Measurements from ENCODE around the gene CARD8.
A peak's percentile ranks its signal among the peaks of the same experiment; 100 is the strongest.
"Not testable (repeated sequence)": the region's sequence is repeated elsewhere in the genome, so short reads cannot be mapped to it uniquely, and the experiment has no call there.

The CARD8 gene

DNA sequence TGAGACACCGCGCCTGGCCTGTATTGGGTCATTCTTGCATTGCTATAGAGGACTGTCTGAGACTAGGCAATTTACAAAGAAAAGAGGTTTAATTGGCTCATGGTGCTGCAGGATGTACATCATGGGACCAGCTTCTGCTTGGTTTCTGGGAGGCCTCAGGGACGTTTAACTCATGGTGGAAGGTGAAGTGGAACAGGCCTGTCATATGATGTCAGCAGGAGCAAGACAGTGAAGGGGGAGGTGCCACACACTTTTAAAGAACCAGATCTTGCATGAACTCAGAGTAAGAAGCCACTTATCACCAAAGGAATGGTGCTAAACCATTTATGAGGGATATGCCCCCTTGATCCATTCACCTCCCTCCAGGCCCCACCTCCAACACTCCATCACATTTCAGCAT is 18.7 kb downstream of the CARD8 start:
- Histone ChIP-seq H2AFZ (ENCODE audit: low read depth, low read length) (no peak overlapping the region), H3K27ac (ENCODE audit: low read length) (no peak overlapping the region), H3K79me2 (ENCODE audit: insufficient read depth, low read length) (no peaks in the 10 kb centered on the region), H3K4me3 (ENCODE audit: low read depth in 1 of 2, low read length in 2 of 2) (no peak overlapping the region), H3K9ac (ENCODE audit: low read depth, low read length) (no peak overlapping the region), H3K4me1 (ENCODE audit: insufficient read depth, low read length) (no peaks in the 10 kb centered on the region), H3K9me3 (ENCODE audit: insufficient read depth, low read length, severe bottlenecking) (no peaks in the 10 kb centered on the region), H3K4me2 (ENCODE audit: insufficient read depth, low read length) (no peak overlapping the region), H3K36me3 (ENCODE audit: insufficient read depth, low read length) (peaks cover 72% of the 10 kb centered on the region), H4K20me1 (ENCODE audit: insufficient read depth, low read length) (no peaks in the 10 kb centered on the region), H3K27me3 (ENCODE audit: insufficient read depth, low read length, poor library complexity) (no peaks in the 10 kb centered on the region)
- no peak for ATAC-seq (ENCODE audit: insufficient read depth, low read depth)
- DNase-seq: no peak
- TF ChIP-seq, protein P1, sequence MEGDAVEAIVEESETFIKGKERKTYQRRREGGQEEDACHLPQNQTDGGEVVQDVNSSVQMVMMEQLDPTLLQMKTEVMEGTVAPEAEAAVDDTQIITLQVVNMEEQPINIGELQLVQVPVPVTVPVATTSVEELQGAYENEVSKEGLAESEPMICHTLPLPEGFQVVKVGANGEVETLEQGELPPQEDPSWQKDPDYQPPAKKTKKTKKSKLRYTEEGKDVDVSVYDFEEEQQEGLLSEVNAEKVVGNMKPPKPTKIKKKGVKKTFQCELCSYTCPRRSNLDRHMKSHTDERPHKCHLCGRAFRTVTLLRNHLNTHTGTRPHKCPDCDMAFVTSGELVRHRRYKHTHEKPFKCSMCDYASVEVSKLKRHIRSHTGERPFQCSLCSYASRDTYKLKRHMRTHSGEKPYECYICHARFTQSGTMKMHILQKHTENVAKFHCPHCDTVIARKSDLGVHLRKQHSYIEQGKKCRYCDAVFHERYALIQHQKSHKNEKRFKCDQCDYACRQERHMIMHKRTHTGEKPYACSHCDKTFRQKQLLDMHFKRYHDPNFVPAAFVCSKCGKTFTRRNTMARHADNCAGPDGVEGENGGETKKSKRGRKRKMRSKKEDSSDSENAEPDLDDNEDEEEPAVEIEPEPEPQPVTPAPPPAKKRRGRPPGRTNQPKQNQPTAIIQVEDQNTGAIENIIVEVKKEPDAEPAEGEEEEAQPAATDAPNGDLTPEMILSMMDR (IDR thresholded peaks at IDR 0.05; ENCODE audit: borderline replicate concordance, extremely low read depth, low read length, poor library complexity, severe bottlenecking): no peak
- TF ChIP-seq EZH2 (IDR thresholded peaks at IDR 0.05; ENCODE audit: borderline replicate concordance, low read depth, low read length, severe bottlenecking): no peak

GRCh38 chr19:48230555-48231129 is 25.1 kb downstream of the CARD8 start:
- Histone ChIP-seq H3K9ac (ENCODE audit: low read depth, low read length) (no peak overlapping the region), H2AFZ (ENCODE audit: low read depth, low read length) (no peak overlapping the region), H3K4me3 (ENCODE audit: low read depth in 1 of 2, low read length in 2 of 2) (no peak overlapping the region), H3K36me3 (ENCODE audit: insufficient read depth, low read length) (peaks cover 69% of the 10 kb centered on the region), H3K9me3 (ENCODE audit: insufficient read depth, low read length, severe bottlenecking) (no peaks in the 10 kb centered on the region), H3K4me1 (ENCODE audit: insufficient read depth, low read length) (no peaks in the 10 kb centered on the region), H3K27me3 (ENCODE audit: insufficient read depth, low read length, poor library complexity) (no peaks in the 10 kb centered on the region), H4K20me1 (ENCODE audit: insufficient read depth, low read length) (no peaks in the 10 kb centered on the region), H3K79me2 (ENCODE audit: insufficient read depth, low read length) (no peaks in the 10 kb centered on the region), H3K4me2 (ENCODE audit: insufficient read depth, low read length) (no peak overlapping the region), H3K27ac (ENCODE audit: low read length) (no peak overlapping the region)
- DNase-seq (peak; percentile 23), ATAC-seq (ENCODE audit: insufficient read depth, low read depth) (peak; percentile 33; the same call in 1 of the 3 replicates)
- no peak for TF ChIP-seq EZH2 (IDR thresholded peaks at IDR 0.05; ENCODE audit: borderline replicate concordance, low read depth, low read length, severe bottlenecking)

DNA sequence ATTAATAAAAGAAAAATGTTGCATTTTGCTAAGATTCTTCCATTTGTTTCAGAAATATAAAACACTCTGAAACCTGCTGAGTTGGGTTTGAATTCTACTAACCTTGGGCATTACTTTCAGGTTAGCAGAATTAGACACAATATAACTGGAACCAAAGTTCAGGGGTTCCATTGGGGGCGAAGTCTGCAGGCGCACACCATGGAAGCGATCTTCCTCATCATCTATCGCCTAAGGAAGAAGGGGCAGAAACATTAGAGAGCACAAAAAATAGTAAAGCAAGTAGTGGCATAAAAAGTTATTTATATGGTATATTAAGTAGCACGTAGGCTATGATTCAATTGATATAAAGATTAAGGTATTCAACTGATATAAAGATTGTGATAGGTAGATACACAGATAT is 34.1 kb downstream of the CARD8 start:
- no peak for ATAC-seq (ENCODE audit: insufficient read depth, low read depth)
- H3K4me2 ChIP-seq (ENCODE audit: insufficient read depth, low read length): no peak overlapping the region
- peaks cover 19% of the 10 kb centered on the region for H3K36me3 ChIP-seq (ENCODE audit: insufficient read depth, low read length)
- no peak overlapping the region for H3K27ac ChIP-seq (ENCODE audit: low read length)
- no peak overlapping the region for H3K9ac ChIP-seq (ENCODE audit: low read depth, low read length)
- H3K4me1 ChIP-seq (ENCODE audit: insufficient read depth, low read length): no peaks in the 10 kb centered on the region
- TF ChIP-seq, protein P1 (IDR thresholded peaks at IDR 0.05; ENCODE audit: borderline replicate concordance, extremely low read depth, low read length, poor library complexity, severe bottlenecking): no peak
- TF ChIP-seq EZH2 (IDR thresholded peaks at IDR 0.05; ENCODE audit: borderline replicate concordance, low read depth, low read length, severe bottlenecking): no peak
- no peaks in the 10 kb centered on the region for H3K27me3 ChIP-seq (ENCODE audit: insufficient read depth, low read length, poor library complexity)
- H4K20me1 ChIP-seq (ENCODE audit: insufficient read depth, low read length): no peaks in the 10 kb centered on the region
- no peaks in the 10 kb centered on the region for H3K79me2 ChIP-seq (ENCODE audit: insufficient read depth, low read length)
- H3K4me3 ChIP-seq (ENCODE audit: low read depth in 1 of 2, low read length in 2 of 2): no peak overlapping the region
- no peaks in the 10 kb centered on the region for H3K9me3 ChIP-seq (ENCODE audit: insufficient read depth, low read length, severe bottlenecking)
- no peak overlapping the region for H2AFZ ChIP-seq (ENCODE audit: low read depth, low read length)
- no peak for DNase-seq

- H2AFZ ChIP-seq (ENCODE audit: low read depth, low read length); H3K9me3 ChIP-seq (ENCODE audit: insufficient read depth, low read length, severe bottlenecking); ATAC-seq (ENCODE audit: insufficient read depth, low read depth); H3K4me1 ChIP-seq (ENCODE audit: insufficient read depth, low read length); H3K4me3 ChIP-seq (ENCODE audit: low read depth in 1 of 2, low read length in 2 of 2); H3K27ac ChIP-seq (ENCODE audit: low read length); DNase-seq; H3K27me3 ChIP-seq (ENCODE audit: insufficient read depth, low read length, poor library complexity); H4K20me1 ChIP-seq (ENCODE audit: insufficient read depth, low read length); H3K4me2 ChIP-seq (ENCODE audit: insufficient read depth, low read length); H3K79me2 ChIP-seq (ENCODE audit: insufficient read depth, low read length); H3K9ac ChIP-seq (ENCODE audit: low read depth, low read length): not testable (repeated sequence)
- peaks cover 19% of the 10 kb centered on the region for H3K36me3 ChIP-seq (ENCODE audit: insufficient read depth, low read length)
Observed at GRCh38 chr19:48220784-48221183, 34.9 kb downstream of the CARD8 start.

Data from DND-41 (cell line).